Kidney epithelial cell (primary cell): ENCODE measurements around the gene REXO1. TPM values are rescaled to one million over a fixed set of nuclear protein-coding genes. Genes with fewer than 3 reads are reported as not detected.

Source experiments
- DNase-seq: peaks from one replicate; pipeline ENCODE4 v3.0.0-alpha.2; 2010; ENCODE audit warnings: low read depth
- H3K27me3 ChIP-seq: 2 replicates; pipeline ENCODE4 v1.6.0; 2011; ENCODE audit warnings: low read length; ENCODE audit not compliant: control insufficient read depth, insufficient read depth
- H3K36me3 ChIP-seq: 2 replicates; pipeline ENCODE4 v1.5.1; 2011; ENCODE audit warnings: low read length; ENCODE audit not compliant: control insufficient read depth, insufficient read depth
- H3K4me3 ChIP-seq: 2 replicates; pipeline ENCODE4 v1.5.1; 2011; ENCODE audit warnings: low read depth, mild to moderate bottlenecking, control low read depth, low read length
- total RNA-seq: library from RNA; depleted of rRNA; stranded (reverse); fragments of >200 nt; gene quantifications from 2 replicates; pipeline ENCODE4 v1.2.3, GENCODE V29; 2015
- TF ChIP-seq, protein P1 (sequence below): IDR thresholded peaks from 2 replicates; pipeline ENCODE4 v1.5.1; 2011; ENCODE audit warnings: mild to moderate bottlenecking, moderate library complexity, low read length, control low read depth, inconsistent platforms; ENCODE audit not compliant: insufficient read depth, poor library complexity, severe bottlenecking

REXO1 gene
- total RNA-seq, 1 donor from 2014 or later = 18.8 TPM

DNA sequence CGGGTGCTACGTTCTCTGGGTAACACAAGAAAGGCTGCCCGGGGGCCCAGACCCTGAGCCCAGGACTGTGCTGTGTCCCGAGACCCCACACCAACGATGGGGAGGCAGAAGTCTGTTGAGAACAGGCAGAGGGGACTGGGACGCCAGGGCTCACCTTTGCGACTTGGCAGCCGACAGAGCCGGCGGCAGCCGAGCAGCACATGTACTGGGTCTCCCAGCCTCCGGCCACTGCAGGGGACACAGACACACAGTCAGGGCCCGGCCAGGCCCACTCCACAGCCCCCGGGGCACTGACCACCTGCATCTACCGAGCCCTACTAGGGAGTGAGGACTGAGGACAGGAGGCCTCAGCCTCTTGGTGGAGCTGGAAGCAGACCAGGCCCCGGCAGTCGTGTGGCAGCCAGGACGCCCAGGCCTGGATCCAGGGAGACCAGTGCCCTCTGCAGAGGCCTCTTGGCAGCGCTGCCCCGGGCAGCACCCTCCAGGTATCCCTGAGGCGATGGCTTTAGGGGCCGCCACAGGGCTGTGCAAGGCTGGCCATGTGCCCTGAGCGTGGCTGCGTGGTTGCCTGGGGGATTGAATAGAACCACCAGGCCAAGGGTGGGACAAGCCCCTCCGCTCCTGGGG lies 30.6 kb downstream of the REXO1 start:
- DNase-seq = no peak
- TF ChIP-seq, protein P1, sequence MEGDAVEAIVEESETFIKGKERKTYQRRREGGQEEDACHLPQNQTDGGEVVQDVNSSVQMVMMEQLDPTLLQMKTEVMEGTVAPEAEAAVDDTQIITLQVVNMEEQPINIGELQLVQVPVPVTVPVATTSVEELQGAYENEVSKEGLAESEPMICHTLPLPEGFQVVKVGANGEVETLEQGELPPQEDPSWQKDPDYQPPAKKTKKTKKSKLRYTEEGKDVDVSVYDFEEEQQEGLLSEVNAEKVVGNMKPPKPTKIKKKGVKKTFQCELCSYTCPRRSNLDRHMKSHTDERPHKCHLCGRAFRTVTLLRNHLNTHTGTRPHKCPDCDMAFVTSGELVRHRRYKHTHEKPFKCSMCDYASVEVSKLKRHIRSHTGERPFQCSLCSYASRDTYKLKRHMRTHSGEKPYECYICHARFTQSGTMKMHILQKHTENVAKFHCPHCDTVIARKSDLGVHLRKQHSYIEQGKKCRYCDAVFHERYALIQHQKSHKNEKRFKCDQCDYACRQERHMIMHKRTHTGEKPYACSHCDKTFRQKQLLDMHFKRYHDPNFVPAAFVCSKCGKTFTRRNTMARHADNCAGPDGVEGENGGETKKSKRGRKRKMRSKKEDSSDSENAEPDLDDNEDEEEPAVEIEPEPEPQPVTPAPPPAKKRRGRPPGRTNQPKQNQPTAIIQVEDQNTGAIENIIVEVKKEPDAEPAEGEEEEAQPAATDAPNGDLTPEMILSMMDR = no peak
- Histone ChIP-seq H3K36me3 (peaks cover 2% of the 10 kb centered on the region), H3K4me3 (no peak overlapping the region), H3K27me3 (no peaks in the 10 kb centered on the region)

DNA sequence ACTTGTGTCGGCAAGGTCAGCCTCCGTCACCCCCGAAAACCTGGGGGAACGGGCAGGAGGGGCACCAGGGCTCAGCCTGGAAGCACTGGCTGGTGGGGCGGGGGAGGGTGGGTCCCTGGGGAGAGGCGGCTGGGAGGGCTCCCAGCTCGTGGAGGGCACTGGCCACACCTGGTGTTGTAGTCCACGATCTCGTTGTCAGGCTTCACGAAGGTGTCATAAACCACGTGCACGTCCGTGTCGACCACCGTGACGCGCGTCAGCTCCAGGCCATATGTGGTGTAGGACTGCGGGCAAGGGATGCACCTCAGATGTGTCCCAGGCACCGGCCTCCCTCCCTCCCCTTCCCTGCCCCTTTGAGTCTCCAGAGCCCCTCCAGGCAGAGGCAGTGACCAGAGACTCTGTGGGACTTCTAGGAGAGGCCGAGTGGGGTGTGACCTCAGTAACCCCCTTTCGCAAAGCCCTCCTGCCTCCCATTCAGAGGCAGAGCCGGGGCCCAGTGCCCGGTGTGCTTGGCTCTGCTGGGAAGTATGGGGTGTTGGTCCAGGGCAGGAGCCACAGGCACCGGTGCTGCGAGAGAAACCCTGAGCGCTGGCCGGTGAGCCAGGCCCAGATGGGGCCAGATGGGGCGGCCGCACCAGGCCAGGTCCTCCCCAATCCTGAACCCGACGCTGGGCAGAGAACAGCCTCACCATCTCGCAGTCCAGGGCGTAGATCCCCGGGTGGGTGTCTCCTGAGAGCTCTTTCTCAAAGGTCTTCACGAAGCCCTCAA lies 31.6 kb downstream of the REXO1 start:
- TF ChIP-seq, protein P1 = no peak
- no peak for DNase-seq
- H3K36me3 ChIP-seq = peaks cover 2% of the 10 kb centered on the region

DNA sequence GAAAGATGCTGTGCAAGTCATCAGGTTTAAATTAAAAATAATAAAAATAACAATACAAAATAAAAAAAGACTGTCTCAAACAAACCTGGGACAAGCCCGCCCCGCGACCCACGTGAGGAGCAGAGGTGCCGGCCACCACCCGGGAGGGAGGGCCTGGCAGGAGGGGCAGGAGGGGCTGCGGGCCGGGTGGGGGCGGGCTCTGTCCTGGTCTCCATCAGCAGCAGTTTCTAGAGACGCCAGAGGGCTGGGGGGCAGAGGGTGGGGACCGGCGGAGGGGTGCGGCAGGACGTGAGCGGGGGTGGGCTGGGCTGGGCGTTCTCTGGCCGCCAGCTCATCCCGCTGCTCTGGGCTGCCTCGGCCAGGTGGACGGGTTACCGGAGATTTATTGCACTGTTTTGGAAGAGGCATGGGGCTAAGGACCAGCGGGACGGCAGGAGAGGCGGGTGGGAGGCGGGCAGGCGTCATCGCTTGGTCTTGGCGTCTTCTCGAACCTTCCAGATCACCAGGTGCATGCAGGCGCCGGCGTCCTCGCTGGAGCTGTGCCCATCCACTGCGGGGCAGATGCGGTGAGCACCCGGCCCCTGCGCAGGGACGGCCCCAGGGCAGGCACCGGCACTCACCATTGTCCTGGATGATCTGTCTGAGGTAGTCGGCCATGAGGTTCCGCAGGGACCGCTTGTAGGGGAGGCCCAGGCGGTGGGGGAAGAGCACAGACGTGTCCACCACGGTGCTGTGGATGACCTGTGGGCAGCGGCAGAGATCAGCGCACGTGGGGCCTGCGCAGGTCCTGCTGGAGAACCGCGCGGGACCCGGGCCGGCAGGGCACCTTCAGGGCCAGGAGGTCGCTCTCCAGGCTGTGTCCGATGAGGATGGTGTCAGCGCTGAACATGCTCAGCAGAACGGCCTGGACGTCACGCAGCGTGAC lies 32.4 kb downstream of the REXO1 start:
- Histone ChIP-seq H3K27me3 (no peaks in the 10 kb centered on the region), H3K36me3 (peaks cover 2% of the 10 kb centered on the region), H3K4me3 (no peak overlapping the region)
- TF ChIP-seq, protein P1 = no peak
- DNase-seq = no peak

More for the DNA sequence above, 31.6 kb downstream of the REXO1 start:
- H3K27me3 ChIP-seq = no peaks in the 10 kb centered on the region
- no peak overlapping the region for H3K4me3 ChIP-seq

DNA sequence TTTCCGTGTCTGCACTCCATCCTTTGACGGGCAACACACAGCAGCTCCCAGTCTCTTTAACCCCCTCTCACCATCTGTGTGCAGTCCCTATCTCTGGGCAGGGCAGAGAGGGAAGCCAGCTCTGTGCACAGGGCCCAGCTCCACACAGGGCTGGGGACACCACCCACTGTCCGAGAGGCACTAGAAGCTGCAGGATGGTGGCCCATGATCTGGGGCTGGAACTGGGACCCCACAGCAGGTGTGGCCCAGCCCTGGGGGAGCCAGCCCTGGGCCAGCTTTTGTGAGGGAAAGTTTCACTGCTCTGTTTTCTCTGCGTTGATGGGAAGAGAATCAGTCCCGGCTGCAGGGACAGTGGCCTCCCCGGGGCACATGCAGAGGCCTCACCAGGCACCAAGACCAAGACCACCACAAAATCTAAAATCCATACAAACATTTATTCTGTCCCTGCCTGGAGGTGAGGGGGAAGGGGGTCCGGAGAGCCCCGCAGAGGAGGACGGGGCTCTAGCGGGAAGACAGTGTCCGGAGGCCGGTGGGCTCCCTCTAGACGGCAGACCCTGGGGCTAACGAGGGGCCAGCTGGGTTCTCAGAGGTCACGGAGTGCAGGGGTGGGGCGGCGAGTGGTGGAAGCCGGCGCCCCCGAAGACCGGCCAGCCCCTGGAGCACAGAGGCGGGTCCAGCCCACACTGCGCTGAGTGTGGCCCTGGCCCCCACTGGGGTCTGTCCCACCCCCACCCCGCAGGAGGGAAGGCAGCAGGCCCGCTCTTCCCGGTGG lies 33.3 kb downstream of the REXO1 start:
- no peak for DNase-seq
- Histone ChIP-seq H3K36me3 (peaks cover 2% of the 10 kb centered on the region), H3K4me3 (no peak overlapping the region), H3K27me3 (no peaks in the 10 kb centered on the region)
- TF ChIP-seq, protein P1 = no peak

DNA sequence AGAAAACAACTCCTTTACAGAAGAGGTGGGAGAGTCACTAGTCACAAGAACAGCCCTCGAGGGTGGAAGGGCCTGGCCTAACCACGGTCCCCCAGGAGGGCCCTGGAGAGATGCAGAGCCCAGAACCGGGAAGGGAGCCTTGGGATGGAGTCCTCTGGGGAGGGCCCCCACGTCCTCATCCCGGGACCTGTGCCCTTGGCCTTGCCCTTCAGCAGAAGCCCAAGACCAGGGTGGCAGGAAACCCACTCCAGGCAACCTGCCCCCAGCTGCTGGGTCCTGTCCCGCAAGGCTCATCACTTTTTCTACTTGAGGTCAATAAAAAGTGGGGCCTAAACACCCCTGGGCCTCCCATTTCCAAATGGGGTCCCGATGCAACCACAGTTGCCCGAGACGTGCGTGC lies 33.9 kb downstream of the REXO1 start:
- DNase-seq = no peak
- Histone ChIP-seq H3K4me3 (no peak overlapping the region), H3K36me3 (peaks cover 2% of the 10 kb centered on the region), H3K27me3 (no peaks in the 10 kb centered on the region)
- TF ChIP-seq, protein P1 = no peak
